Superior temporal gyrus (tissue), 1 donor: Measurements from ENCODE around the gene UCK2.

Experiments
- DNase-seq: peaks from one replicate; pipeline ENCODE4 v3.0.0-alpha.2; 2016; ENCODE audit errors: extremely low spot score

The UCK2 gene

DNA sequence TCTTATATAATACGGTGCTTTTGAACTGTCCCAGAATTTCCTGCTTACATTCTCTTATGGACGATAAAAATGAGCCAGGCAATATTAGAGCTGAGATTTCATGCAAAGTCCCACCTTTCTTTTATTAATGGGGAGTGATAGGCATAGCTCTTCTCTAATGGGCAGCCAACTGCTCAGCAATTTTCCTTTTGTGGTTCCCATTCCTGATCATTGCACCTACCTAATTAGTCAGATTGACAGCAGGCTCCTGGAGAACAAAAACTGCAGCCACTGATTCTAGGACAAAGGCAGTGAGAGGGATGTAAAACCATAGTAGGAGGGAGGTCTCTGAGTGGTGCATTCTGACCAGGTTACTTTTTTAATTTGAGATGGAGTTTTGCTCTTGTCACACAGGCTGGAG is 110.4 kb downstream of the UCK2 start:
- DNase-seq: no peak

DNA sequence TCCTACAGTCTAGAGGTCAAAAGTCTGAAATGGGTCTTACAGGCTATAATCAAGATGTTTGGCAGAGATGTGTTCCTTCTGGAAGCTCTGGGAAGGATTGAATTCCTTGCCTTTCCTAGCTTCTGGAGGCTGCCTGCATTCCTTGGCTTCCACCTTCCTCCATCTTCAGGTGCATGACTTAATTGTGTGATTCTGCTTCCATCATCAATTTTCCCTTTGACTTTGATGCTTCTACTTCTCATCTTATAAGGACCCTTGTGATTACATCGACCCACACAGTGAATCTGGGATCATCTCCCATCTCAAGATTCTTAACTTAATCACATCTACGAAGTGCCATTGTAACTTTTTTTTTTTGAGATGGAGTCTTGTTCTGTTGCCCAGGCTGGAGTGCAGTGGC is 111.4 kb downstream of the UCK2 start:
- DNase-seq: no peak

DNA sequence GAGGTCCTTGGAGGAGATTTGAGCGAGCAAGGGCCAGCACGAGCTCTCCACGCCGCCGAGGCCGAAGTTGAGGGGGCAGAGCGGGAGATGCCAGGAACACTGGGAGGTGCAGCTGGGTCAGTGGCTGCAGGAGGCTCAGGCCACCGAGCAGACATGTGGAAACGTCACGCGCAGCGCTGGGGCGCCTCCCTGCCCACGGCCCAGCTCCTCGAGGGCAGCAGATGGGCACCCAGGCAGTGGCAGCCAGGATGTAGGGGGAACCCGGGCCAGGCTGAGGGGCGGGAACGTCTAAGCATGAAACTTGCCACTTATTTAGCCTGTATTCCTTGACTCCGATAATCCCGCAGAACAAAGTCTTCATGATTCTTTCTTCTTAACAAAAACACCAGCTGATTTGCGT is 114.1 kb downstream of the UCK2 start:
- no peak for DNase-seq

DNA sequence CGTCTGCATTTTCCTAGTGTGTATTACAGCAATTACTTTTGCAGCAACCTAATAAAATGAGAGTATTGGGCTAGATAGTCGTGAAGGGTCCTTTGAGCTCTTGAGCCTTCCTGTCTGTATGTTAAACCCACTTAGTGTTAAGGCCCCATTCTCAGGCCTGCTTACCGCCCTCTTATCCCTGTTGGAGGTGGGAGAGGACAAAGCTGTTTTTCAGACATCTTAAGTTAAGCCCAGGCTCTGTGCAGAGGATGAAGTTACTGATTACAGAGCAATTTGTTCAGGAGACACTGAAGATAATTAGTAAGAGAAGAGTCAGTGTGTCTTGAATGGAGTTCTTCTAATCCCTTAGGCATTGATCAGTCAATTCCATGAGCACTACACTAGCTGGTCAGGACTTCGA is 114.6 kb downstream of the UCK2 start:
- DNase-seq: no peak

DNA sequence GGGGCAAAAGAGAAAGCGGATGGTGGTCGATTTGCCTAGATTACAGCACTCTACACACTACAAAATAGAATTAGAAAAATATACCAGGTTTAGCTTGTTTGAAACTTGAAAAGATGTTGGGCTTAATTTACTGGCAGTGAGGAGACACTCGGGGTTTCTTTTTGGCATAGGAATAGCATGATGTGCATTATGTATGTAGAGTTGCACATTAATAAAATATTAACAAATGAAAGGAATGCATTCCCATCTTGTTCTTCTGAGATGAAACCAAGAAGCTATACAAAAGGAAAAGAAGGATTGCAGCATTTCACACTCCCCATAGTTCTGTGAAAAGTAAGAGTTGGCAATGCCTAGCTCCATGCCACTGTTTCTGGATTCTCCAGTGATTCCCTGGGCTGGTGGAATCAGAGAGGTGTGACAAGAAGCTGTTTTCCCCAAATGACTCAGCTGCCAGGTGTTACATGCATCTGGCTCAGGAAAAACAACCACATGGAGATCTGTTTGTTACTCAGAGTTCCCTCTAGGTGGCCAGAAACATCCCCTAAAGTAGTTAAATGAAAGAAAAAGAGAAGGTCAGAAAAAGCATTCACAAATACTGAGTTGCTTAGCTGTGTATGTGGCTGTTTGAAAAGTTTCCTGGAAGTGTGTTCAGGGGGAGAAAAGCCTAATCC is 115.6 kb downstream of the UCK2 start:
- no peak for DNase-seq

DNA sequence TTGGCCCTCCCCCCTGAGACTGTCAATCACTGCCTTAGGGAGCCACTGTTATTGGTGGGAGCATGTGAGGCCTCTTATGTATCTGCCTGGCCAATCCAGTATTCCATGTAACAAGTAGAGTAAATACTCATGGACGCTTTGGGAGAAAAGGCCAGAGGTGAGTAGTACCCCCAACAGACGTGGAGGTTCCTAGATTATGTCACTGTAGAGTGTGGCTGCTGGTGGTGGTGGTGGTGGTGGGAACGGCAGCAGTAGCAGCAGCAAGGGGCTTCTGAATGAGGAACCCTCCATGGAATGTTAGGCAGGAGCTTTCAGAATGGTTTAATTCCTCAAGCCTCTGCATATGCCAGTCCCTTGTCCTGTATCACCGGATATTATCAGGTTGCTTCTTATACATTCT is 118.5 kb downstream of the UCK2 start:
- no peak for DNase-seq

DNA sequence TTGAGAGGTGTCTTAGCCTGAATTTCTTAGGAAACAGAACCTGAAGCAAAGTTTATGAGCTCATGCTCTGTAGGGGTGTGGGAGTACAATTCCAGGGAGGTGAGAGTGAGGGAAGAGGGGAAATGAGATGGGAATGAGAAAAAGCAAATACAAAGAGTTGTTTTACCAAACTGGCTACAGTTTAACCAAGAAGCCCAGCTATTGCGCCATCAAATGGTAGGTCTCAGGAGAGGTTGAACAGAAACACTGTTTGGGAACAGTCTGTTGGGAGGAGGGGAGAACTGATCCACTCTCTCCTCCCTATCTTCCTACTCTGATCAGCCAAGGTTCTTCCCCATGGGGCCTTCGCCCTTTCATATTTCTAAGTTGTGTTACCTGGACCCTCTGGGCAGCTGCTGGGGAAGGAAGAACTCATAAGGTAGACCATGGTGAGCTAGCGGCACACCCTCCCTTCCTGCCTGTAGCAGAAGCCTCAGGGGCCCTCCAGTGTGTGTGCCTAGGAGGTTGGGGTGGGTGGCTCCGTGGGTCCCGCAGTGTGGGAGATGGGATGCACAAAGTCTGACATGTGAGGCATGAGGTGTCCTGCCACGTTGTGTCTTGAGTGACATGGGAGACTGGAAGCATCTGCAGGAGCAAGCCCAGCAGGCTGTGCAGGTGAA is 120.5 kb downstream of the UCK2 start:
- DNase-seq: no peak

DNA sequence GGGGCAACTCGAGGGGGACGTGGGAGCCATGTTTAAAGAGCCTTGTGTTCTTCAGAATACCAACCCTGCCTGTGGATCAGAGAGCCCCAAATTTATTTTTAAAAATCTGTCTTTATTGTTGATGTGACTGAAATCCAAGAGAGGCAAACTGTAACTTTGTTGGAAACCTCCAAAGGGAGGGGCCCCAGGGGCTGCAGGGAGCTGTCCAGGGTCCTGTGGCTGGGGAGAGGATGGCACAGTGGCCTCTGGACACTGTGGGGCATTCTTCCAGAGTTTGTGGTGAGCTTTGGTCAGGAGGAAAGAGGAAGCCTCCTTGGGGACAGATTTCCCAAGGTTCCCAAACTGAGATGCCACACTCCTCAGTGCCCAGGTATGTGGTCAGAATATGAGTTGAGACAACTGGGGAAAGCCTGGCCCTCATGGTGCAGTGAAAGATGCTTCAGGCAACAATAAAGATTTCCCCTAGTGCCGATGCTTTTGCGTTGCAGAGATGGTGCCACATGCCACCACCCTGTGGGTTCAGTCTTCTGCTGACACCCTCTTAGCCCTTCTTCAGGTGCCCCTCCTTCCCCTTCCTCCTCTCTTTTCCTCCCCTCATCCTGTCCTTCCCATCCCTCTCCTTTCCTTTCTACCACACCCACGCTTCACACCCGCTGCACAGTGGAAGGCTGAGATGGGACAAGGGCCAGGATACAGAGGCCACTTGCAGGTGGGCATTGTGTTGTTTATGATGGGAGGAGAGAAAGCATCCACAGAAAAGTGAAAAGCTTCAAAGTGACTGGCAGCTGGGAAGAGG is 122.1 kb downstream of the UCK2 start:
- no peak for DNase-seq

DNA sequence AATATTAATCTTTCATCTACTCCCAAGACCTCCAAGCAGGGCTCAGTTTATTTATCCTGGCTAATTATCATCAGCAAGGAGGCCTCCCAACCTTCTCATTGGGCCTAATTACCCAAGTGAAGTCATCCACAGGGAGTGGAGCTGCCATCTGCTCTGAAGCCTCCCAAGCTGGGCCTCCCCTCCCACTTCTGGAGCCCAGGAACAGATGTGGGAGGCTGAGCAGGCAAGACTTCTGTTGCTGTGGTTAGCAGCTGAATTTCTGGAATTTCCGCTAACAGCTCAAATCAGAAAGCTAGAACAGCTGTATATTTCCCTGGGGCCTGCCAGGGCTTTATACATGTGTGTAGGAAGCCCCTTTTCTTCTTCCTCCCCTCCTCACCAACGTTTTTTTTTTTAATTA is 127.5 kb downstream of the UCK2 start:
- DNase-seq: no peak

DNA sequence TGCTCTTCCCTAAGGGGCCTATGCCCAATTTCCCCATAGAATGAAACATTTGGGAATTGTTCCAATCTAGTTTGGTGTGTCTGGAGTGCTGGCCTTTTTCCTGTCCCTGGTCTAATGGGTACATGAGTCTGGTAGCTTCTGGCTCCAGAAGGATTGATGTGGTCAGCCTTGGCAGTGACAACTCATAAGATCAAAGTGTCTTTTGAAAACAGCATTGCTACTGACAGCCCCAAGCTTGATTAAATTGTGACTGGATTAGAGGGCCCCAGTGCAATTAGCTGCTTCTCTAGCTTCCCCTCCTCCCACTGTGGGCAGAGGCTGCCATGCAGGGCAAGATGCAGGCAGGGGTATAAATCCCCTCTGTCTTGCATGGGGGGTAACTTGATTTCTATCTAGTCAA is 130.9 kb downstream of the UCK2 start:
- no peak for DNase-seq

DNA sequence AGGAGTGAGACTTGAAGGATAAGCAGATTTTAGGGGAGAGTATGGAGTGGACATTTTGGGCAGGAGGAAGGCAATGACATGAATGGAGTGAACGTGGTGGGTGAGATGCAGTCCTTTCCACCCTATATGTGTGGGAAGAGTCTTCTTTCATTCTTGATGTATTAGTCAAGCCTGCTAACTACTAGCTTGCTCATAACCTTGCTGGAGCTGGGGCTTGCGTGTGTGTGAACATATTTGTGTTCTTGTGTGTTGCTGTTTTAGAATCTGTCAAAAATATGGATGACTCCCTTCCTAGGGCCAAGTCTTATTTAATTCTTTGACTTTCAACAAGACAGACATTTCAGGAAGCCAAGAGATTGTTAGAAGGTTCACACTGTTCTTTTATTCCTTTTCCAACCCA is 132.7 kb downstream of the UCK2 start:
- DNase-seq: peak; percentile 26

DNA sequence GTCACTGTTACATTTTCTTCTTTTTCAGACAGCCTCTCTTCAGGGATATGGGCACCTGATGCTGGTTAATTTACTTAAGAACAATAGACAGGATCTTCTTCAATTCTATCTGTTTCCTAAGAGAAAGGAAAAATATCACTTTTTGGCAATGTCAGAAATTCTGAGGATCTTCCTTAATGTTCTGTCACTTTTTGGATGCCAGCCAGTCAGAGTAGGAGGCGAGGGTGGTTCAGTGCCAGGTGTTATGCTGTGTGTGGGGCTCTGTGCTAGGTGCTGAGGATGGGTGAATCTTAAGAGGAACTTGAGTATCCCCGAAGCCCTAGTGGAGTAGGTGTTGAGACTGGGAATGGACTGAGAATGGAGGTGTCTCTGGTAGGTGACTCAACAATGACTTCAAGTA is 133.5 kb downstream of the UCK2 start:
- DNase-seq: peak; percentile 23
